Measurements from ENCODE around the gene PSMB8.

PSMB8 gene

DNA sequence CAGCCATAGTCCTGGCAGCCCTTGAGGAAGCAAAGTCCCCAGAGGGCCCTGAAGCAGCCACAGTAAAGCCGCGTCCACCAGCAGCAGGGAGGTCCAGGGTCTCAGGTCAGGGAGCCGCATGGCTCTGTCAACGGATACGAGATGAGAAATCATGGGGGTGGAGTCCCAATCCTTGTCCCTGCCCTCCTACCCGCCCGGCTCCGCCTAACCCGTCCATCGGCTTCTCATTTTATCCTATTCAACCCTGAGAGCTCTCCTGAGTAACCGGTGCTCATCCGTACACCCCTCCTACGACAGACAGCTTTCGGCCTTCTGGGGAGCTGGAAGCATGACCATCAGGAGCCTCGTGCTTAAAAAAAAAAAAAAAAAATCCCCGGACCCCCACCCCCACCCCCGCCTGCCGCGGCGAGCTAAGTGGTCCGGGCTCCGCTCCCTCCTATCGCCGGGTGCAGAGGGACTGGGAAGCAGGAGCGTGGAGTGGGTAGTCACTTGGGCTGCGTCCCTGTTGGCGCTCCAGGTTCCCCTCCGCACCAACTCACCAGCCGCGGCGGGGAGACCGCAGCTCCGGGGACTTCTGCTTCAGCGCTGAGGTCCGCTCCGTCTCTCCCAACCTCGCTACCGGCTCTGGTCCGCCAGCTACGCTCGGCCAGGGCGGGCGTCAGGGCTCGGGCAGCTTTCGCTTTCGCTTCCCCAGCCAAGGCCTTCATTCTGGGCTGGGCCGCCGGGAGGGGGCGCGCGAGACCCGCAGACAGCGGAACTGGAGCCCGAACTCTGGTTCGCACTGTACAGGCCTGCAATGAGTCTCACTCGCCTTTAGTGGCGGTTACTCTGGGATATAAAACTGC is 5.5 kb downstream of the PSMB8 start, which contains the start of gene TAP2:
TAP2 (minus strand) TSS at position 626 of the 845 bp plus-strand sequence; CDS start at position 120, 506 bp downstream.
- no peak for DNase-seq (ENCODE audit: low read depth)
- TF ChIP-seq CTCF (IDR thresholded peaks at IDR 0.05; ENCODE audit: low read depth, low read length, missing control alignments) = peak; percentile 83
- peak within 1 kb of the TSS; percentile 72 for H3K4me3 ChIP-seq (ENCODE audit: low read depth, low read length)

DNA sequence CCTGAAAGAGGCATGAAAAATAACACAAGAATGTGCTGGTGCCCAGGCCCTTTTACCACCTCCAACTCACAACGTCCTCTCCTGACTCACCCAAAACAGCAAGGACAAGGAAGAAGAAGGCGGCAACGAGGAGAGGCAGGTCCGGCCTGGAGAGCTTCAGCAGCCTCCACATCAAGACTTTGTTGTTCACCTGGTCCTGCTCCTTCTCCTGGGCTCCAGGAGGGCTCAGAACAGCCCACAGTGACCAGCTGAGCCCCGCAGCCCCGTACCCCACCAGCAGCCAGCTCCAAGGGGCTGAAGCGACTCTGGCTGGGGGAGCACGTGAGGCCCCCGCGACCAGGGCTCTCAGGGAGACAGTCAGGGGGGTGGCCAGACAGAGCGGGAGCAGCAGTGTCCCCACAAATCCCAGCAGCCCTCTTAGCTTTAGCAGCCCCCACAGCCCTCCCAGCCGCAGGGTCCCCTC is 6.2 kb downstream of the PSMB8 start:
- DNase-seq (ENCODE audit: low read depth) = no peak
- peak overlapping the region; percentile 72 for H3K4me3 ChIP-seq (ENCODE audit: low read depth, low read length)
- no peak for TF ChIP-seq CTCF (IDR thresholded peaks at IDR 0.05; ENCODE audit: low read depth, low read length, missing control alignments)

DNA sequence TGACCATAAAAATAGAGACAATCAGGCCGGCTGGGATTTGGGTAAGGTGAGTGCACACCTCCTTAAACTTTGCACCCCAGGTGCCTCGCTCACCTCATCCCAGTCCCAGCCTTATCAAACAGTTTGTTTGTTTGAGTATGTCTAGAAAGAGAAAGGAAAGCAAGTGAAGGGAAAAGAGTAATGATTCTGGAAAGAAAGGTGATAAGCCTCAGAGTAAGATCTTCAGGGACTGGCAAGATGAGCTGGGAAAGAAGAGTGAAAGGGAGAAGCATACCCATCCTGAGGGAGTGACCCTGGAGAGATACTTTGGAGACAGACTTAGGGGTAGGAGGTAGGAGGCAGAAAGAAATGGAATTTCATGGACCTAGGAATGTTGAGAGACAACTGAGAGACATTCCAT is 7.0 kb downstream of the PSMB8 start:
- H3K4me3 ChIP-seq (ENCODE audit: low read depth, low read length) = peak overlapping the region; percentile 72
- no peak for DNase-seq (ENCODE audit: low read depth)
- TF ChIP-seq CTCF (IDR thresholded peaks at IDR 0.05; ENCODE audit: low read depth, low read length, missing control alignments) = no peak

GRCh38 chr6:32835167-32835893 is 8.5 kb downstream of the PSMB8 start:
- no peak for DNase-seq (ENCODE audit: low read depth)
- no peak overlapping the region for H3K4me3 ChIP-seq (ENCODE audit: low read depth, low read length)
- TF ChIP-seq CTCF (IDR thresholded peaks at IDR 0.05; ENCODE audit: low read depth, low read length, missing control alignments) = no peak

DNA sequence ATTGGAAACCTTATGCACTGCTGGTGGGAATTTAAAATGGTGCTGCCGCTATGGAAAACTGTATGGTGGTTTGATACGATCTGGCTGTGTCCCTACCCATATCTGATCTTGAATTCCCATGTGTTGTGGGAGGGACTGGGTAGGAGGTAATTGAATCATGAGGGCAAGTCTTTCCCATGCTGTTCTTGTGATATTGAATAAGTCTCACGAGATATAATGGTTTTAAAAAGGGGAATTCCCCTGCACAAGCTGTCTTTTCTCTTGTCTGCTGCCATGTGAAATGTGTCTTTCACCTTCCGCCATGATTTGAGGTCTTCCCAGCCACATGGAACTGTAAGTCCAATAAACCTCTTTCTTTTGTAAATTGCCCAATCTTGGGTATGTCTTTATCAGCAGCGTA is 10.2 kb downstream of the PSMB8 start:
- TF ChIP-seq CTCF (IDR thresholded peaks at IDR 0.05; ENCODE audit: low read depth, low read length, missing control alignments) = no peak
- H3K4me3 ChIP-seq (ENCODE audit: low read depth, low read length) = no peak overlapping the region
- no peak for DNase-seq (ENCODE audit: low read depth)

DNA sequence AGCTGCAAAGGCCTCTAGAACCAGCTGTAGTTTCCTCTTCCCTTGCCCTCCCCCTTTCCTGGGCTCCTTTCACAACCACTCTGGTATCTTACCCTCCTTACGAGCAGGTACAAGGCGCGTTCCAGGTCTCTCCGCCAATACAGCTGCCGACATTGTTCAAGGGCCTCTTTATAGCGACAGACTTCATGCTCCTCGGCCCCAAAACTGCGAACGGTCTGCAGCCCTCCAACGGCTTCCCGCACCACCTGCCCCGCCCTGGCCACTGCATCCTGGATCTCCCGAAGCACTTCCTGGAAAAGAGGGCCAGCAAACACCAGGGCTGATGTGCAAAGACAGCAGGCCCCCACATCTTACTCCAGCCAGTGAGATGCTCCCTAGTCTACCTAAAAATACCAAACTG is 11.3 kb downstream of the PSMB8 start:
- no peak for TF ChIP-seq CTCF (IDR thresholded peaks at IDR 0.05; ENCODE audit: low read depth, low read length, missing control alignments)
- no peak for DNase-seq (ENCODE audit: low read depth)
- H3K4me3 ChIP-seq (ENCODE audit: low read depth, low read length) = no peak overlapping the region
